COLO668 (cell line): Measurements from ENCODE around the gene NUP62.
A peak's percentile ranks its signal among the peaks of the same experiment; 100 is the strongest.

Experiments used
- DNase-seq: peaks from one replicate; lab custom pipeline; 2025; ENCODE audit not compliant: unreplicated experiment; lab: John Stamatoyannopoulos, UW

The NUP62 gene

DNA sequence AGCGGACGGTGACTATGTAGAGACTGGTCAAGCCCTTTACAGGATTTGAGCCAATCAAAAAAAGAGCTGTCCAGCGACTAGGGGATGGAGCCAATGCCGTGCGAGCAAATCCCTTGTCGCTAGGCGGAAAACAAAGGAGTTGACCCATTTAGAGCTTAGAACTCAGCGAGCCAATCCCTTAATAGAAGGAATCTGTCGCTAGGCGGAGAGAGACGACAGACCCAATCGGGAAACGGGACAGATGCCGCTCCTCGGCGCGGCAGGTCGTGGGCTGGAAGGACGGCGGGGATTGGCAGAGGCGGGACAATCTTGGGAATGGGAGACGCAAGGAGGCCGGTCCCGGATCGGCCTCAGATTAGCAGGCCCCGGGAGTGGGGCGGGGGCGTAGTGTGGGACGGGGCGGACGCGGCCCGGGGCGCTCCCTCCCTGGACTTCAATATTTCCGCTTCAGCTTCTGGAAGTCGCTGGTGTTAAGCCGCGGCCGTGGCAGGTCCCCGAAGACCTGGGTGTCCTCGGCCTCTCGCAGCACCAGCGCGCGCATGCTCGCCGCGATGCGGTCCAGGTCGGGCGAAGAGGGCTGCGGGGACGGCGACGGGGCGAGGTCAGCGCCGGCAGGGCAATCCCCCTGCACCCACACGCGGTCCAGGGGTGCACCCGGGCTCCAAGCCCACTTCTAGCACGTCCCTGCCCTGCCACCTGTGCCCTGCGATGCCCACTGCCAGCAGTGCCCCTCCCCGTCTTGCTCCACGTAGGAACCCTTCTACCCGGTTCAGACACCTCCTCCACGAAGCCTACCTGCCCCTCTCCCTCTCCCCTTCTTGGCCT is 59.6 kb downstream of the NUP62 start:
- peak; percentile 98 for DNase-seq

DNA sequence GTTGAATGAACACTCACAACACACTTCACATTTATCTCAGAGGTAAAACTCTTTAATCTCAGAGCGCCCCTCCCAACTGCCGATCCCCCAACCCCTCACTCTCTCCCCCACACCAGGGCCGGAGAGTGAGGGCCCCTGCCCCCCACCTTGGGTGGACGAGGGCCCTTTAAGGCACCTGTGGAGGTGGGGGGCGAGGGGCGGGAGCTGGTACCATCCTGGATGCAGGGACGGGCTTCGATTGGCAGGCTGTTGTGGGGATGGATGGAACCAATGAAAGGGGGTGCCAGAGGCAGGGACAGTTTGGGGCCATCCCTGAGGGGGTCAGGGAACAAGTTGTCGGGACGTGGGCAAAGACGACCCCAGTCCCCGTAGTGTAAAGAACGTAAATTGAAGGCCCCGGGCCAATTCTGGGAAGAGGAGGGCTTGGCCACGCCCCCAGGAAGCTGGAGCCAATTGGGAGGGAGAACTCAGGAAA is 60.3 kb downstream of the NUP62 start:
- no peak for DNase-seq

DNA sequence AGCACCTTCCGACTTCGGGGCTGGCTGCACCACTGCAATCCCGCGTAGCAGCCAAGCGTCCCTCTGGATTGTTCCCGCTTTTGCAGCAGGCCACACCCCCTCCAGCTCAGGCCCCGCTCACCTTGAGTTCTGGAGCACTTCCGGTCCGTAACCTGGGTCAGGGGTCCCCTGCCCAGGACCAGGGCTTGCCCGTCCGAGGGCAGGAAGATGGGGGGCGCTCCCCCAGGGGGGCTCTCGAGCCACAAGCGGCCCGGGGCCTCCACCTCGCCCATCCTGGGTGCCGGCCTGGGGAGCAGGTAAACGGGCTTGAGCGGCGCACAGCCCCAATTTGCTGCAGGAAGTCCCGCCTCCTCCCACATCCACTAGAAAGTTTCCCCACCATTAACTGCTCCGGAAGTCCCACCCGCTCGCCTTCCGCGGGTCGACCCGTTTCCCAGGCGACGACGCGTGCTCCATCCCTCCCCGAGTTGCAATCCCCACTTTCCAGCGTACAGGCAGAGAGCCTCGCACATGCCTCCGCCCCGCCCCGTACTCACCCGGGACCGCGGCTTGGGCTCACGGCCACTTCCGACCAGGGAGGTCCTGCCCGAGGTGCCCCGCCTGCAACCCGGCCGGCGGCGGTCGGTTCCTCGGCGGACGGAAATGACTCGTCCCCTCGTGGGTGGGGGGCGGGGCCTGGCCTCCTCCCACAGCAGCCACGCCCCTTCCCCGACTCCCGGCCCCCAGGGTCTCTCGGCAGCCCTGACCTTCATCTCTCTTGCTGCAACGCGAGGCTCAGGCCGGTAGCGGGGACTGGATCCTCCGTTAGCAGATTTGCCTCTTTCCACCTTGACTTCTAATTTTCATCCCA is 62.1 kb downstream of the NUP62 start, which contains the start of gene PNKP:
Gene PNKP, minus strand, starts transcription at position 644 of the 850 bp plus-strand sequence. Its CDS starts 372 bp downstream, at position 272.
- DNase-seq = peak; percentile 93

DNA sequence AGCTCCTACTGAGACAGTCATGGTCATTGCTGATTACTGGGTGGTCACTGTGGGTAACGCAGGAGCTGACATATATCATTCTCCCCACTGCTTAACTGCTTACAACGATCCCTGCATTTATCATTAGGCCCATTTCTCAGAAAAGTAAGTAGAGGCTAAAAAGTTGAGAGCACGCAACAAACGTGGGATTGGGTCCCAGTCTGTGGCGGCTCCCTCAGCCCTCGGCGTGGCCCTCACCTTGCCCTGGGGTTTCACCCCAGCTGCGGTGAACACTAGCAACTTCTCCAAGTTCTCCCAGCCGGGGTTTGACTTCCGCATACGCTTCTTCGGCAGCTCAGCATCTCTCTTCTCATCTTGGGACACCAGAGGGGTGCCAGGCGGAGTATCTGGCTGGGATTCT is 64.4 kb downstream of the NUP62 start:
- no peak for DNase-seq

DNA sequence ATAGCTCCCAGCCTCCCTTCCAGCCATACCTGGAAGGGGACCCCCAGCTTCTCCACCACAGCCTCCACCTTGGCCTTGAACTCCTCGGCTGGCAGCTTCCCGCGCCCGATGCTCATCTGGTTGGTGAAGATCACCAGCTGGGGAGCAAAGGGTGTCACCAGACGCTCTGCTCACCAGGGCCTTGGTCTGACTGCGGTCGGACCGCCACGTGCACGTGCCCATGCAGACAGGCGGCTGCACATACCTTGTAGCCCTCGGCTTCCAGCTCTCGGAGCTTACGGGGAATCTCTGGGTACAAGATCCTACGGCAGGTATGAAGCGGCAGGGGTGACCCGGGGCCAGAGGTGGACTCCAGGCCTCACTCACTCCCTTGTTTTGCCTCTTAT is 65.4 kb downstream of the NUP62 start:
- DNase-seq = no peak

DNA sequence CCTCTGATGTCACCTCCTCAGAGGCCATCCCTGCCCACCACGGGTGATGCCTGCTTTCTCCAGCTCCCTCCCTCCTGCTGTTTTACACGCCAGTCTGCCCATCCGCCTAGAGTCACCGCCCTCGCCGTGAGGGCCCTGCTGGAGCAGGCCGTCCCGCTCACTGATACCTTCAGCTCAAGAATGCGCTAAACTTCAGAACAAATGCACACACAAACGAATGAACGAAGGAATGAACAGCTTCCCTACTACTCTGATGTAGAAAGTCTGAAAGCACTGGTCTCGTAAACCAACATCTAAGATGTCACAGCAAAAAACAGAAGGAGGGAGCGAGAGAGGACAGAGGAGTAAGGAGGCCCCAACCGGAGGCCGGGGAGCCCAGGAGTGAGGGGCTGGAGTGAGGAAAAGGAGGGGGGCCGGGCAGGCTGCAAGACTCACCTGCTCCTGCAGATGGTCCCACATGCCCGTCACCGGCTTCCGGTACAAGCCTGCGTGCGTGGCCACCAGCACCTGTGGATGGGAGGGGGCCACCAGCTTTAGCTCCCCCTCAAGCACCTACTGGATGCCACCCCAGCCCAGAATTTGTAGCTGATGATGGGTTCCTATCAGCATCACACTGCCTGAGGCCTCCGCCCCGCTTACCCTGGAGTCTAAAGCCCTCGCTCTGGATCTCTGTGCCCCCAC is 65.9 kb downstream of the NUP62 start:
- no peak for DNase-seq

DNA sequence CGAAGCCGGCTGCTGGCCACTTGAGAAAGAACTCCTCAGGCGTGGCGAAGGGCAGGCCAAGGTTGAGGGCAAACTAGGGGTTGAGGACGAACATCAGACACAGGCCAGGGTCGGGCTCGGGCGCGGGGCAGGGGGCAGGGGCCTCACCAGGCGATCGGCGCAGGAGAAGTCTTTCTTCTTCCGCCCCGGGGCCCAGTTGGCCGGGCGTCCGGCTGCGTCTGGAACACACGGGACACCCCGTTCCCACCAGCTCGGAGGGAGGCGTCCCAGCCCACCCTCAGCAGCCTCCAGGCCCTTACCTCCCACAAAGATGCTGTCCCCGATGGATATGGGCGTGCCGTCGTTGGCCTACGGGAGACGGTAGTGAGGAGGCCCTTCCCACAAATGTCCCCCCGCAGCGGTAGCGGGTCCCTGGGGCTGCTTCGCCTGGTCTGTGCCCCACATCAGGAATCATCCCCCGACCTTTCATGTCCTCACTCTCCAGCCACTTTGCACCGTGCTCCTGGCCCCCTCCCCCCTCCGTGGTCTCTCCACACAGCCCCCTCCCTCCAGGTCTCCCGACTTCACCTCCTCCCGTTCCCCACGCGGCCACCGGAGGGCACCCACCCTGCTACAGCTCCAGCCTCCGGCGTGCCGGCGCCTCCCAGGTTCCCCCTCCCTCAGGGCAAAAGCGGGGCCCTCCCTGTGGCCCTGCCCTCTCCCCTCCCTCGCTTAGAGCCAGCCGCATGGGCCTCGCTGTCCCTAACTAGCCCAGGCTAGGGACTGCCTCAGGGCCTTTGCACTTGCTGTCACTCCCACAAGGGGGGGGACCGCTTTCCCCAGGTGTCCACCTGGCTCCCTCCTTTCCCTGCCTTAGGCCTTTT is 66.7 kb downstream of the NUP62 start:
- DNase-seq = peak; percentile 37

DNA sequence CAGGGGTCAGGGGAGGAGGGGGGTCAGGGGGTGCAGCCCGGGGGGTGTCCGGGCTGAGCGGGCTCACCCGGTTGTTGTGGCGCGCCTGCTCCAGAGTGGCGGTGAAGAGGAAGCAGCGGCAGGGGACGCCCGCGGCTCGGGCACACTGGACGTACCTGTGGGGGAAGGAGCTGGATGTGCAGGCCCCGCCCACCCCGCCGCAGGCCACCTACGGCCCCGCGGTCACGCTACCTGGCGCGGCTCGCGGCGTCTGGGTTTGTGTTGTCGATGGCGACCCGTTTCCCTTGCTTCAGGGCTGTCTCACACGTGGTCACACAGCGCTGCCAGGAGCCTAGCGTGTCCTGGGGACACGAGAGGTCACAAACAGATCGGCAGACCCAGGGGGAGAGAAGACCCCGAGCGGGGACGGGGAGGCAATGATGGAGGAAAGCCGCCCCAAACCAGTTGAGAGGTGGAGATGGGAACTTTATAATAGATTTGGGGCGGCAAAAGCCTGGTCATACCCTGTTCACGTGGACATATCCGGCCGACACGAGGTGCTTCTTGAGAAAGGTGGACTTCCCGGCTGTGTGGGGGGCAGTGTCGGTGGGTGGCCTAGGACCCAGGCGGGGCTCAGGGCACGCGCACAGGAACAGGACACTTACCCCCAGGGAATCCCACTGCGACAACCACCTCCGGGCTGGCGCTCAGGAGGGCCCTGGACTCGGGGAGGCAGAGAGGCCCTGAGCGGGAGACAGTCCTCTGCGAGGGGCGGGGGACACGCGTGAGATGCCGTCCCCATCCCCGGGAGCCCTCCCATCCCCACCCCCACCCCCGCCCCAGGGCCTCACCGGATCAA is 67.5 kb downstream of the NUP62 start:
- DNase-seq = no peak

DNA sequence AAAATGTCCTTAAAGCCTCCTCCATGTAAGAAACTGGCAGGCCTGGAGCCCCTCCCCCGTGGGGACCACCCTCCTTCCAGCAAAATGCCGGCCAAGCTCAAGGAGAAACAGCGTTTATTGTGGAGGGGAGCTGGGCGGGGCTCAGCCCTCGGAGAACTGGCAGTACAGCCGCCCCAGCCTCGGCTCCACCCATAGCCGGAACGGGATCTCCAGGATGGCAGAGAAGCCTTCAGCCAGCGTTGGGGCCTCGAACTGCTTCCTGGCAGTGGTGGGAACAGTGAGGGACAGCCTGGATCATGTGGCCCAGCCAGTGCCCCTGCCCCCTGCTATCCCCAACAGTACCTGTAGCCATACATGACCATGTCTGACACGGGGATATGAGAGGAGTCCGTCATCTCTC is 68.2 kb downstream of the NUP62 start:
- DNase-seq = no peak

DNA sequence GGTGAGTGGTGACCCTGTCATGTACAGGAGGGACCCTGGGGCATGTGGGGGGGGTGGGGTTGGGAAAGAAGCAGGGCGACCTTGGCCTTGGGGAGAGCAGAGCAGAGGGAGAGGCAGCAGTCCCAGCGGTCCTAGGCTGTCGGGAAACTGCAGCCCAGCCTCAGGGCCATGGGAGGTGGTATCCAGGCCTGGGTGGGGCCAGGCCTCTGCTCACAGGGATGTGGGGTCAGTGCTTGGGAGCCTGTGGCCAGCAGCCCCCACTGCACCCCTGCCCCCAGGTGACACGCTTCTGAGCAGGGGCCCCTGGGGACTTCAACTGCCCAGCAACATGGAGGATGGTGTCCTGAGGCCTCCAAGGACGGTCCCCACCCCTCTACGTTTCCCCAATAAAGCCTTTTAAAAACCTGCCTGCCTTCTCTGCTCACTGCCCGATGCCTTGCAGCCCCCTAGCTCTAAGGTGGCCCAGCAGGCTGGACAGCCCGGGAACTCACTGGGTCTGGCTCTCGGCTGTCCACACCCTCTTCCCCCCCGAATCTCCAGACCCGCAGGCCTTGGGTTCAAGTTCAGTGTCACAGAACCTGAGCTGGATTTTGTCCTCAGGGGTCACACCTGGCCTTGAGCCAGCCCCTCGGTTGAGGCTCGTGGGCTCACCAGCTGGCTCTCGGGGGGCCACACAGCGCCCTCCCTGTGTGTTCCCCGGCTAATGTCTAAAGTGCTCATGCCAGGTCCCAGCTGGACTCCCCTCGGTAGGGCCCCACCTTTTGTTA is 68.8 kb downstream of the NUP62 start:
- DNase-seq = no peak

DNA sequence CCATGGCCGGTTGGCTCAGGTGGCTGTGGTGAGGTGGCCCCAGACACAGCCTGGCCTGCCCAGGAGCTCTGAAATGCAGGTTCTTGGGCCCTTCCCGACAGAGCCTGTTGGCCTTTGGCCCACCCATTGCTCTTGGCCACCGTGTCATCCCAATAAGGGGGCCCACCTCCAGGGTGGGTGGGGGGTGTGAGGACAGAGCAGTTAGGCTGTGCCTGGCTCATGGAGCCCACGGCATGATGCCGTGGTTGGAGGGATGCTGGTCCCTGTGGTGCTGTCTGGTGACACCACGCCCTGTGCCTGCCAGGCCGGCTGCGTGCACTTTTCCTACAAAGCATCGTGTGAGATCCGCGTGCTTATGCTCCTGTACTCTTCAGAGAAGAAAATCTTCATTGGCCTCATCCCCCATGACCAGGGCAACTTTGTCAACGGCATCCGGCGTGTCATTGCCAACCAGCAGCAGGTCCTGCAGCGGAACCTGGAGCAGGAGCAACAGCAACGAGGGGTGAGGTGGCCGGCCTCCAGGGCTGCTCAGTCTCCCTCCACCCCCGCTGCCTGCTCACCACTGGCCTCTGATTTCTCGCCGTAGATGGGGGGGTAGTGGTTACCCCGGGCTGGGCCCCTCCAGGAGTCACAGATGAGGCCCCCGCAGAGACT is 69.5 kb downstream of the NUP62 start:
- DNase-seq = no peak

DNA sequence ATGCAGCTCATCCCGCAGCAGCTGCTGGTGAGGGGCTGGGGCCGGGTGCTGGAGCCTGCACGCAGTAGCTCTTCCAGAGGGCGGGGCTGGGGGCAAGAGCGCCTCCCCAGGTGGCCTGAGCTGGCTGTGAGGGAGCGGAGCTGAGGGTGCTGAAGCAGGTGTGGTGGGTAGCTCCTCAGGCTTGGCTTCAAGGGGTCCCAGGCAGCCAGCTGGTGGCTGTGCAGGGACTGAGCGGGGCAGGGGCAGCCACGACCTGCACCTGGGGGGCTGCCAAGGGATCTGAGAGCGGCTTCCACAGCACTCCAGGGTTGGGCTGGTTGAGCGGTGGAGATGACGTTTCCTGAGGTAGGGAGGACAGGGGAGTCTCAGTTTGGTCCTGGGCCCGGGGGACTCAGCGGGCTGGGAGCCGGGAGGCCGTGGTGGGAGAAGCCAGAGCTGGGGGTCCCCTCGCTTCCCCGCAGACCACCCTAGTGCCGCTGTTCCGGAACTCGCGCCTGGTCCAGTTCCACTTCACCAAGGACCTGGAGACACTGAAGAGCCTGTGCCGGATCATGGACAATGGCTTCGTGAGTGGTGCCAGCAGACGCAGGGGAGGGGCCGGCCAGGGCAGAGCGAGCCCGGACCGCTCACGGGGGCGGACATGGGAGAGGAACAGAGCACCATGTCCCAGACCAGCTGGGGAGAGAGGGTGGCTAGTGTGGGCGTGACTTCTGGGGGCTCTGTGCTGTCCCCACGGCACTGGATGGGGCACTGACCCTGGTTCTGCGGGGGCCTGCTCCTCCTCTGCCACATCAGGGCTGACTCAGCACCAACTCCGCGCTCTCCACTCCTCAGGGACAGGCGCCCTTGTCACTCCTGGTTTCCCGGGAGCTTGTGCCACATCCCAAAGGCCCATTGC is 71.0 kb downstream of the NUP62 start:
- DNase-seq = no peak

DNA sequence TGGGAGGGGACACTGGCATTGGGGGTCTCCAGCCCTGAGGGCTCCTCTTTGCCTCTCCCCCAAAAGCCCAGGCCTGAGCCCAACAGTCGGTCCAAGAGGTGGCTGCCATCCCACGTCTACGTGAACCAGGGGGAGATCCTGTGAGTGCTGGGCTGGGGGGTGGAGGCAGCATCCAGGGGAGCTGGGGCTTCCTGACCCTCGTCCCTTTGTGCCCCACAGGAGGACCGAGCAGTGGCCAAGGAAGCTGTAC is 71.5 kb downstream of the NUP62 start:
- DNase-seq = no peak

DNA sequence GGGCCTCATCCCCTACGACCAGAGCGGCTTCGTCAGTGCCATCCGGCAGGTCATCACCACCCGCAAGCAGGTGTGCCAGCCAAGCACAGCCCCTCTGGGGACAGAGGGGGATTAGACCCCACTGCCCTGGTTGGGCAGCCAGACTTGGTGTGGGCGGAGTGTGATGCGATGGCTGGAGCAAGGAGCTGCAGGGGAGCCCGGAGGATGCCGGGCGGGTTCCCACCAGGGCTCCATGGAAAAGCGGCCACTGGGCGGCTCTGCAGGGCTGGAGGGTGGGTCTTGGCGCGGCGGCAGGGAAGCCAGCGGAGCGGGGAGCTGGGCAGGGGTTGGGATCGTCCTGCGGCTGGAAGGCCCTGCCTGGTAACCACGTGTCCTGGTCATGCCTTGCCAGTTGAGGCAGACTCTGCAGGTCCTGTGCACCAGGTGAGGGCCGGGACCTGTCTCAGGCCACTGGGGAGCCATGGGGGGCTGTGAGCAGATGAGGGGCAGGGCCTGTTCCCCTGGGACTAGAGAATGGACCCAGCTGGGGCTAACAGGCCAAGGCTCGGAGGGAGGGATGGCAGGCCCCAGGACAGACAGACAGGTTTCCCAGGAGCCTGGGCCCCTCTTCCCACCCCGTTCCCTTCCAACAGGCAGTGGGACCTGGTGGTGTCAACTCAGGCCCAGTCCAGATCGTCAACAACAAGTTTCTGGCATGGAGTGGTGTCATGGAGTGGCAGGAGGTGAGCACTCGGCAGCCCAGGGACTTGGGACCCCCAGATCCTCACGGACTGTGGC is 72.1 kb downstream of the NUP62 start:
- DNase-seq = no peak
